NCI-H2081 (cell line): ENCODE data around the gene CADPS.
A peak's percentile ranks its signal among the peaks of the same experiment; 100 is the strongest.

Experiments used
- DNase-seq, 2 experiments: peaks; one replicate each; lab custom pipeline; 2025; lab: John Stamatoyannopoulos, UW

Gene CADPS

GRCh38 chr3:62433396-62433795, 441.8 kb downstream of the CADPS start:
- no peak for DNase-seq

- no peak for DNase-seq
These were observed 454.0 kb downstream of the CADPS start for GRCh38 chr3:62421207-62421606.

DNA sequence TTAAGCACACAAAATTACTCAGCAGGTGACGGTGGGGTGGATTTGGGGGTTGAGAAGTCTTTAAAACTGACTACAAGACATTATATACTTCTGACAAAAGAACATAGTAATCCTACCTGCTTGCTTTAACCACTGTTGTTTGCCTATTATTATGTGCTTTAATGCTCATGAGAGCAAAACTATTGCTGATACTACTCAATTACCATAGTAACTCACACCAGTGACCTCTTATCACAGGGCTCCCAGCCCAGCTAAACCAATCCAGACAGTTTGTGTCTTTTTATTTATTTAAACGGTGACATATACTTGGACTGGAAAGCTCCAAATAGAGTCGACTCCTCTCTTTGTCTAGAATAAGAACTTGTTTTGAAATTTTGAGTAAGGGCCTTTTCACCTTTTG, 459.1 kb downstream of the CADPS start:
- DNase-seq: peak in 1 of 2 experiments; percentile 2

- DNase-seq: peak; percentile 21 to 51
These were observed 459.9 kb downstream of the CADPS start for GRCh38 chr3:62415312-62415801.

DNA sequence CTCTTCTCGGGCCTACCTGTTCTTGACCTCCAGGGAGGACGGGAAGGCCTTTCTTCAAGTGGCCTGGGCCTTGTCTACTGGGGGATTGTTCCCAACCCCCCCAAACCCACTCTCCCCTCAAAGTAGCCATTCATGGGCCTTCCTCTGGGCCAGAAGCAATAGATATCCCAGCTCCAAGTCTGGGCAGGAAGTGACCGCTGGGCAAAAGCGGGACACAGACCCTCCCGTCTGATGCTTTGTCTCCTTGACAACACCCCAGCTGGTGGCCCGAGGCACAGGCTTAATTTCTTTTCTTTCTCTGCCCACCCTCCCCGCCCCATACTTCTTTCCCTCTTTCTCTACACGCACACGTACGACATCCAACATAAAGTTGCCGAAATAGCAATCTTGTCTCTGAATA, 460.4 kb downstream of the CADPS start:
- DNase-seq: no peak

DNA sequence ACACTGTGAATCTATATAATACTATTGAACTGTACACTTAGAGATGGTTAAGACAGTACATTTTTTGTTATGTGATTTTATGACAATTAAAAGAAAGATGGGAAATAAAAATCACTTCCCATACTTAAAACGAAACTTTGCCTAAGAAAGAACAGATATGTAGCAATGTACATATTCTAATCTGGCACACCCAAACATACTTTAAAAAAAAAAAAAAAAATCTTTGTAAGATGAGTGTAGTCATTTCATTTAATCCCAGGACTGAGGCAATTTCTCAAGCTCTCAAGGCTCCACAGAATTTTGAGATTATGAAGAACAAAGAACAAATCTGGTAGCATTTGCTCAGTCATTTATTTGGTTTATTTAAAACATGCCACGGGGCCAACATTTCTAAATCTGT, 461.5 kb downstream of the CADPS start:
- DNase-seq: no peak

- DNase-seq: no peak
These were observed 468.3 kb downstream of the CADPS start for GRCh38 chr3:62406945-62407344.

DNA sequence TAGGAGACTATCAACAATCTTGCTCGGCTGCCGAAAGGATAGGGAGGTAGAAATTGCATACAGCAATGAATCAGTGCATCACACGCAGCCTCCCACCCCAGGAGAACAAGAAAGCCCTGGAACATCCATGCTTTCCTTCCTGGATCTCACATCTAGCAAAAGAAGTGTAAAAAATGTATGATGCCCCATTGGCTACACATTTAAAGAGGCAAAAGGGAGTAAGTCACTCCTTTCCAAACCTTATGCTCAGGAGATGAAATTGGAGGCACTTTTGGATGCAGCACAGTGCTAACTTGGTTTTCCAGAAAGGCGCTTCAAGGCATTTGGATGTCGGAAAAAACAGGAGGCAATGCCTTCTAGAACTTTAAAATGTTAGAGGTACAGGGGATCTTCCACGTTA, 469.6 kb downstream of the CADPS start:
- DNase-seq: no peak

GRCh38 chr3:62405135-62405534, 470.1 kb downstream of the CADPS start:
- no peak for DNase-seq

DNA sequence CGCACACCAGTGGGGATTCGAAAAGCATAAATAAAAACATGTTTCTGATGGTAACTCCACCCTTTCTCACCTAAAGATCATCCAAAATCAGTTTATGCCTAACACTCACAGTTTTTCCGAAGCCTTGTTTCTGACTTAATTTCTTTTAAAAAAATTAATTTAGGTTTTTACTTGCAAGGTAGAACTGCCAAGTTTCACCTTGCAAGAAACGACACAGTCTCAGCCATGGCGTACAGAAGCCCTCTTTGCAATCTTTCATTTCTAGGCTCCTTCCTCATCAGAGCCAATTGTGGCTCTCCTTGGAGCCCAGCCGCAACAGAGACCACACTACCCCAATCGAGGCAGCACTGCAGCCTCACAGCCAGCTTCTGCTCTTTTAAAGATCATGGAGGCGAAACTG, 470.9 kb downstream of the CADPS start:
- no peak for DNase-seq

- DNase-seq: no peak
These were observed 471.5 kb downstream of the CADPS start for GRCh38 chr3:62403765-62404164.

- DNase-seq: no peak
These were observed 482.5 kb downstream of the CADPS start for GRCh38 chr3:62392626-62393292.

DNA sequence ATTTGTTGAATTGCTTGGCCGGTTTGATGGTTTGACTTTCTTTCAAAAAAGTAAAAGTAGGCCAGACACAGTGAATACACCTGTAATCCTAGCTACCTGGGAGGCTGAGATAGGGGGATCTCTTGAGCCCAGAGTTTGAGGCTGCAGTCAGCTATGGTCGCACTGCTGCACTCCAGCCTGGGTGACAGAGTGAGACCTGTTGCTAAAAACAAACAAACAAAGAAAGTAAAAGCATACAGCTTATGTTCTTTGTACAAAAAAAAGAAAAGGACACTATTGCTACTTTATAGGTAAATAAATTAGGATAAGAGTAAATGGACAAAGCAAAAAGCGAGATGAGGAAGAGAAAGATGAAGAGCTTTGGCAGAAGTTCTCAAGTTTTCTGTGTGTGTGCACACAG, 488.0 kb downstream of the CADPS start:
- no peak for DNase-seq

DNA sequence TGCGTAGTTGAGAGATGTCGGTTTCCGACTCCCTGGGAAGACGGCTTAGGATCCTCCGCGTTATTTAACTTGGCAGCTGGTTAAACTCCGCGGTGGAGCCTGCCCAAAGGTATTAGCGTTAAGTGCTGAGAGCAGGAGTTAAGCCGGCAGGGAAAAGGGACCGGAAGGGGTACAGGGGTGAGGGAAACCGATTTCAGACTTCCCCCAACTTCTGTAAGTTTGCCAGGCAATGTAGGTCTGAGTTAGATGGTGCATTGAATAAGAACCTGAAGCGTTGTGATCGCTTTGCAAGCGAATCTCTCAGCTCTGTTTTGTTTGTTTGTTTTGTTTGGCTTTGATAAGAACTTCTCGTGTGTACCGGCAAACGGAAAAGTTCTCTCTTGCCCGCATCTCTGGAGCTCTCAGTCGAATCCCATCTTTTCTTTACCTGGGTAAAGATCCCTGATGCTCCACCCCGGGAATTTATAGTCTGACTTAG, 495.9 kb downstream of the CADPS start:
- no peak for DNase-seq

DNA sequence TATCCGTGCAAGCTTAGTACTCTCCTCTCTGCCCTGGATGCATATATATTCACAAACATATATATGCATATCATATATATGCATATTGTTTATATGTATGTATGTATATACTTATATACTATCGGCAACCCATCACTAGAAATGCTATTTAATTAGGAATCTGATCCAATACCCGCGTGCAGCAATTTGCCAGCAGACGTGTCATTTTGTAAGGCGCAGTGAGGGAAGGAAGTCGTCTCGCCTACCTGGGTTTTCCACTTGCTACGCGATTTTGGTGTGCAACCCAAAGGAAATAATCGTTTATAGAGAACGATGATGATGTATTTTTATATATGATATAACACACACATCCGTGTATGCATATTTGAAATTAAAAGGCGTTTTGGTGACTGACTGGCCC, 496.3 kb downstream of the CADPS start:
- DNase-seq: no peak

DNA sequence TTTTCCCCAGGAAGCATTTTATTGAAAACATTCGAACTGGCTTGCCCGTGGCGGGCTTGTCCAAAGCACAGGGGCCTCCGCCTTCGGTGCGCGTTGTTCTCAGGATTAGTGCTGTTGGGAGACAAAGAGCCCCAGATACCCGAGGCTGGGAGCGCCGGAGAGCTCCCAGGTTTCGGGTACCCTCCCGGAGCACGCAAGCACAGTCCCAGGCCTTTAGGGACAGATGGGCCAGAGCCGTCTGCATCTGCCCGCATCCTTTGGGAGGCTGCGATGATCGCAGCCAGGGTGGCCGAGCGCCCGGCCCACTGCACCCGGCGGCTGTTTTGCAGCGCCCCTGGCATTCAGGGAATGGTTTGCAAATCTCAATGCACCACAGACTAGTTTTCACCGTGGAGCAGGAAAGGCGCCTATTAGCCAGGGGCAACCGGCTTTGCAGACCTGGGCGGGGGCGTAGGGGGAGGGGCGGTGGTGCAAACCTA, 496.9 kb downstream of the CADPS start:
- no peak for DNase-seq

- DNase-seq: no peak
These were observed 498.0 kb downstream of the CADPS start for GRCh38 chr3:62376906-62377877.

- DNase-seq: no peak
These were observed 498.8 kb downstream of the CADPS start for GRCh38 chr3:62376454-62376720.

DNA sequence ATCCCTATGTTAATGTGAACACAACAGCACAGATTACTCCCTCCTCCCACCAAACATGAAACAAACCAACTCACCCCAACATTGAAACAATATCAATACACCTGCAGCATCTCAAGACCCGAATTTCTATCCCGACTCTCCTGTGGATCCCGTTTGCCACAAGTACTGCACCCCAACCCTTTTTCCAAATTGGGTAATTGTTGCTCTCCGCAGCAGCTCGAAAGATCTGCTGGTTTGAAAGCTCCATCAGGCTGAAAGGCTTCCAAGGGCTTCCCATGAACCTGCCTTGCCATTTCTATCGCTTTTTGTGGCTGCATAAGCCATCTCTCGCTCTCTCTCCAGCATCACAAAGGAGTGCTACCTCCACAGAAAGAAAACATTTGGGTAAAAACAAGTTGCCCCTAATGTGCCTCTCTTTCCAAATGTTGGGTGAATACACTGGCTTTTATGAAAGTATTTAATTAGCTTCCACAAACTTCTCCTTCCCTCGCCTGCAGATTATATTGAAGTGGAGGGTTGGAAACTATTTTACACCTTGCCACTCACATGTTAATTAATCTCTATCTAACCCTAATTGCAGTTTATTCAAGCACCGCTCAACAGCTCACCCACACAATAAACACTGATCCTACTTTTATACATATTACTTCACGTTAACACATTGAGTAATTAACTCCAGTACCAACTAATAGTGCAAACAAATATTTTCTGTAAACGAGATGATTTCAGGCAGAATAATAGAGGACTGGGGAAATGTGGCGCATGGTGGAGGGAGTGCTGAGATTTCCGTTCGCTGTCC, 499.4 kb downstream of the CADPS start:
- no peak for DNase-seq

DNA sequence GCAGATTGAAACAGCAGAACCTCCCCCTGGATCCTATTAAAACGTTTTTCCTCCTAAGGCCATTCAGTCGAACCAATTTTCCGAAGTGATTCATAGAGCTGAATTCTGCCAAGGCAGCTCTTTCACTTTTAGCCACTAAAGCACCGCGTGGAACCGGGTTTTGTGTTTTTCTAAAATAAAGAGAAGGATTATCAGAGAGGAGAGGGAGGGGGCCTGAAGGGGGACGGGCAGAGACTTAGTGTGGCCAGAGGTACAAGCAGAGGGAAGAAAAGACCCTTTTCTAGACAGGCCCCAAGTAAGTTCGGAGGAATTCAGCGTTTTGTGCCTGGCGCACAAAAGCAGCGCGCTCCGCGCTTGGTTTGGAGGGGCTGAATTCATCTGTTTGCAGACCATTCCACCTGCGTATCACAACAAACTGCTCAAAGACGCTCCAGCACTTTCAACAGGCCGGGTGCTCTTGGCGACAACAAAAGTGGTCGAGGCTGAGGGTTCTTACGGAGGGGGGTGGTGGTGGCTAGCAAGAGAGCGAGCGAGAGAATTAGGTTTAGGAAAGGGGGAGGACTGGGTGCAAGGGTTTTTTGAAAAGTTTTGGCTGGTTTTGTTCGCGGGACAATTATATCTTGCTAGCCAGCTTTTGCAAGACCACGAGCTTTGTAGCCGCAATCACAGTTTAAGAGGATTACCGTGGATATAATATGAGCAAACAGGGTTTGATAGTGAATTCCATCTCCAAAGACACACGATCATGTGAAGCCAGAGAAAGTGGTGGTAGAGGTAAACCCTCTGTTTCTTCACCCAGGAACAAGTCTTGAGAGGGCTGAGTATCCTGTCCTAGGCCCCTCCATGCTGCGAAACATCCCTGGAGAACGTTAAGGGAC, 500.6 kb downstream of the CADPS start:
- no peak for DNase-seq

GRCh38 chr3:62373714-62374333, 501.4 kb downstream of the CADPS start:
- DNase-seq: no peak
